HG03060 (cell line): ENCODE results near the gene TIMM8B.
"Not testable (repeated sequence)": the region's sequence is repeated elsewhere in the genome, so short reads cannot be mapped to it uniquely, and the experiment has no call there.

Experiments
- ATAC-seq: cut with Tn5 transposase; IDR thresholded peaks from one replicate; pipeline ENCODE4 v1.9.1; 2021; ENCODE audit warnings: low read depth, moderate number of reproducible peaks; ENCODE audit not compliant: unreplicated experiment

Gene TIMM8B

GRCh38 chr11:112085822-112086421 is 634 bp downstream of the TIMM8B start:
- ATAC-seq: peak; percentile 6

GRCh38 chr11:112082729-112083128 is 3.8 kb downstream of the TIMM8B start:
- no peak for ATAC-seq

GRCh38 chr11:112073941-112074811 is 12.4 kb downstream of the TIMM8B start, which contains the start of the genes NKAPD1 and PIH1D2:
Gene NKAPD1 (plus strand): TSS chr11:112074299. CDS start chr11:112075575, 1,276 bp downstream.
Gene PIH1D2 (minus strand): TSS chr11:112074017. CDS start chr11:112073174, 843 bp downstream.
- ATAC-seq: no peak

GRCh38 chr11:112062923-112063322 is 23.6 kb downstream of the TIMM8B start:
- no peak for ATAC-seq

- no peak for ATAC-seq
Measured at GRCh38 chr11:112058103-112058502, 28.5 kb downstream of the TIMM8B start.

GRCh38 chr11:112057170-112057569 is 29.4 kb downstream of the TIMM8B start:
- ATAC-seq: no peak

- ATAC-seq: no peak
Measured at GRCh38 chr11:112051768-112052167, 34.8 kb downstream of the TIMM8B start.

GRCh38 chr11:112050721-112051120 is 35.8 kb downstream of the TIMM8B start:
- ATAC-seq: peak; percentile 83

- no peak for ATAC-seq
Measured at GRCh38 chr11:112049777-112050176, 36.8 kb downstream of the TIMM8B start.

GRCh38 chr11:112048256-112048655 is 38.3 kb downstream of the TIMM8B start:
- ATAC-seq: not testable (repeated sequence)

GRCh38 chr11:112046647-112047046 is 39.9 kb downstream of the TIMM8B start:
- not testable (repeated sequence) for ATAC-seq

- no peak for ATAC-seq
Measured at GRCh38 chr11:112044961-112045360, 41.6 kb downstream of the TIMM8B start.

- ATAC-seq: no peak
Measured at GRCh38 chr11:112042961-112043304, 43.6 kb downstream of the TIMM8B start.

- no peak for ATAC-seq
Measured at GRCh38 chr11:112042161-112042960, 44.2 kb downstream of the TIMM8B start.

GRCh38 chr11:112037527-112037926 is 49.0 kb downstream of the TIMM8B start:
- ATAC-seq: no peak
